Activated CD8-positive, alpha-beta memory T cell treated with anti-CD3 and anti-CD28 coated beads for 1 hour (primary cell): Measurements from ENCODE around the gene MGME1.
"Not testable (repeated sequence)": the region's sequence is repeated elsewhere in the genome, so short reads cannot be mapped to it uniquely, and the experiment has no call there.

Experiments
- DNase-seq, 2 donors: peaks; one replicate each; pipeline ENCODE4 v3.0.0-alpha.2; 2020; ENCODE audit warnings: low read depth in 1 of 2; ENCODE audit errors: extremely low read depth in 1 of 2

The MGME1 gene

DNA sequence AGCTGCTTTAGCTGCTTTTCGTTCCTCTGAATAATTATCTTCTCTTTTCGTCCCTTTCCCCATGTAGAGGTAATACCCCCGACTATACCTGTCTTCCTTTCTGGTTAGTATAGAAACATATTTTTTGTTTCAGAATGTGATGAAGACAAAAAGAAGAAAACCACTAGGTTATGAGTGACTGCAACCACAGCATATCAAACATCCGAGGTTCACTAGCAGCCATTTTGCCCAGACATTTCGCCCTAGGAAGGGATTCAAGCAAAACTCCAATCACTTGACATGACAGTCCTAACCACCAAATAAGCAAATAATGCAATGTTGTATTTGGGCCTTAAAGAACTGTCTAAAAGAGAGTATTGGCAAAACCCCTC, 9.6 kb upstream of the MGME1 start:
- DNase-seq = no peak

DNA sequence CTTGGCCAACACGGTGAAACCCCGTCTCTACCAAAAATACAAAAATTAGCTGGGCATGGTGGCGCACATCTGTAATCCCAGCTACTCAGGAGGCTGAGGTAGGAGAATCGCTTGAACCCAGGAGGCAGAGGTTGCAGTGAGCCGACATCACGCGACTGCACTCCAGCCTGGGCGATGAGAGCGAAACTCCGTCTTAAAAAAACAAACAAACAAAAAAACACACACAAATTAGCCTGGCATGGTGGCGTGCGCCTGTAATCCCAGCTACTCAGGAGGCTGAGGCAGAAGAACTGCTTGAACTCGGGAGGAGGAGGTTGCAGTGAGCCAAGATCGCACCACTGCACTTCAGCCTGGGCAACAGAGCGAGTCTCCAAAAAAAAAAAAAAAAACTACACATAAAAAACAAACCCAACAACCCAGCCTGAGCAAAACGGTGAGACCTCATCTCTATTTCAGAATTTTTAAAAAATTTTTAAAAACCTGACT, 8.4 kb upstream of the MGME1 start:
- not testable (repeated sequence) for DNase-seq

DNA sequence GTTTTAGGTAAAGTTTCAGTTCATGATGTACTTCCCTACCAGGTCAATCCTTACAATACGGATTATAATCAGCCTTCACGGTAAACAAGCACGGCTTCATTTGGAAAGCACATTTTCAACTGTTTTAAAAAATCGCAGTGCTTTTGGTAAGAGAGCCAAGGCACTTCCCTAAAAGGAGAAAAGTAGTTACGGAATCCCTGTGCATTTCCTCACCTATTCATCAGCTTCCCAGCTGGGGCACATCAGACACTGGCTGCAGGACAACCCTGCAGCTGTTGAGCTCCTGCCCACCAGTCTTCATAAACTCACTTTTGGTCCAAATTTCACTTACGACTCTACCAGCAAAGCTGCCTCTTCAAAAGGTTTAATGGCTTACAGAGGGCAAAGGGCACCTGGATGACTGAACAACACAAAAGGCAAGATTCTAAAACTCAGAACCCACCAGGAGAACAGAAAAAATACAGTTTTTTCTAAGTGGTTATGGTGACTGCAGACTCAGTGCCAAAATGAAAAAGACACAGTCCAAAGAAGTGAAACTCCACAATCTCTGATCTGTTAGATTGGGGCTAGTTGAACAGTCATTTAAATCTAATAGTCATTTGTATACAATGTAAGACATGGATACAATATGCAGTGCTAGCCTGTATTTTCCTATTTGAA, 7.8 kb upstream of the MGME1 start:
- DNase-seq = no peak

DNA sequence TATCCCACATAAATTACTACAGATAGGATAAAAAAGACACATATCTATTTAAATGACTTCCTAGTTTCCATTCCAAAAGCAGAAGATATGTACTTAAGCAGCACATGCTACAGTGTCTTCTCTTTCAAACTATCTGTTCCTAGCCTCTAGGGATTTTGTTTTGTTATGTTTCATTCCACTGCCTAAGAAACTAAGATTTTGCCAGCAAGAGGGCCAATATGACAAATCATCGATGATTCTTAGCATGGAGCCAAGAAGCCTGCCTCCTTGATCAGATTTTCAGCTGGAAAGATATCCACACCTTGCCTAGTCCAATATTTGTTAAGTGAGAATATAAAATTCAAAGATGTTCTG, 7.3 kb upstream of the MGME1 start:
- no peak for DNase-seq

DNA sequence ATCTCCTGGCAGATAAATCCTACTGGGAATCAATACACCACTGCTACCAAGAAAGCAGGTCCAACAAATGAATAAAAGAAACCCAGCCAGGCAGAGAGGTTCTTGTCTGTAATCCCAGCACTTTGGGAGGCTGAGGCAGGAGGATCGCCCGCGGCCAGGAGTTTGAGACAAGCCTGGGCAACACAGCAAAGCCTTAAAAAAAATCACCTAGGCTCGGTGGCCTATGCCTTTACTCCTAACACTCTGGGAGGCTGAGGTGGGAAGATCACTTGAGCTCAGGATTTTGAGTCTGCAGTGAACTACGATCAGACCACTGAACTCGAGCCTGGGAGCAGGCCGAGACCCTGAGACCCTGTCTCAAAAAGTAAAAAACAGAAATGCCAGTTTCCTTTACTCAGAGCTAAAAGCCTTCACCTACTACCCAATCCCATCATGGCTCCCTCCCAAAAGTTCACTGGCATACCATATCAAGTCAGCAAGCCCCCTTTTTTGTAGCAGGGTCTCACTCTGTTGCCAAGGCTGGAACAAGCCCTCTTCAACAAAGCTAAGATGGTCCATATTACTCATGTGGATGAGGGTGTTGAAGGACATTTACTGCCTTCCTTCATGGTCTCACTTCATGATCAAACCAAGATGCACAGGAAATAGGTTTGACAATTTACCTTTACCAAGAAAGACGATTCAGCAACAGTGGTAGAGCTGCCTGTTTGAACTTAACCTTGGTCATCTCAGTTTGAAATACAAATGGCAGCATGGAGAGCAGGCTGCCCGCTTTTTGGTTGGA, 5.5 kb upstream of the MGME1 start:
- DNase-seq = no peak

DNA sequence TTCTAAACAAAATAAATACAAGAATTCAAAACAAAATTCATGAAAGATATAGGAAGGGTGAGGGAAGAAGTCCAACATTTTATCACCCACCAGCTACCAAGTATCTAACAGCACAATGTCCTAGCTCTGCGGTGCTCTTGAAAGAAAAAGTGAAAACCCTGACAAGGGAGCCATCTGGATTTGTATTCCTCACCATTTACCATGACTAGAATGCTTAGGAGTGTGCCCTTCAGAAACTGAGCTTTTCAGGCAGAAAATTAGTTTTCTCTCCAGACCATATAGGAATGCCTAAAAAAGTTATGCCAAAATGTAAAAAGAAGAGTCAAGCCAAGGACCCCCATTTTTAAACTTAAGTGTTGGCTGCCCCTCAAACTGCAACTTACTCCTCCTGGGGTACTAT, 4.7 kb upstream of the MGME1 start:
- DNase-seq = no peak

DNA sequence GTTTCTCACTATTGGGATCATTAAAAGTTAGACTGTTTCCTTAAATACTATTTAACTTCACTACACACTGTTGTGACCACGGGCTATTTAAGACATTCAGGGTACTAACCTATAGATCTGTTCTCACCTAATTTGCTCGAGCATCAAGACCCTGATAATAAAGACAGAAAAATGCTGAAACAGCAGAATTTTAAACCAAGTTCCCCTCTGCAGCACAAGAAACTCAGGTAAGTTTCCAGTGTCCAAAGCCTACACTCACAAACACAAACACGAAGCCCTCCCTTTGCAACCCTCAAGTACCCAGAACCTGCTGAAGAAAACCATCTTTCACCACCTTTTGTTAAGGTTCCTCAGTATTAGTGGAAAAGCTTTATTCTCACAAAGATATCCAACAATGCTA, 4.2 kb upstream of the MGME1 start:
- no peak for DNase-seq

DNA sequence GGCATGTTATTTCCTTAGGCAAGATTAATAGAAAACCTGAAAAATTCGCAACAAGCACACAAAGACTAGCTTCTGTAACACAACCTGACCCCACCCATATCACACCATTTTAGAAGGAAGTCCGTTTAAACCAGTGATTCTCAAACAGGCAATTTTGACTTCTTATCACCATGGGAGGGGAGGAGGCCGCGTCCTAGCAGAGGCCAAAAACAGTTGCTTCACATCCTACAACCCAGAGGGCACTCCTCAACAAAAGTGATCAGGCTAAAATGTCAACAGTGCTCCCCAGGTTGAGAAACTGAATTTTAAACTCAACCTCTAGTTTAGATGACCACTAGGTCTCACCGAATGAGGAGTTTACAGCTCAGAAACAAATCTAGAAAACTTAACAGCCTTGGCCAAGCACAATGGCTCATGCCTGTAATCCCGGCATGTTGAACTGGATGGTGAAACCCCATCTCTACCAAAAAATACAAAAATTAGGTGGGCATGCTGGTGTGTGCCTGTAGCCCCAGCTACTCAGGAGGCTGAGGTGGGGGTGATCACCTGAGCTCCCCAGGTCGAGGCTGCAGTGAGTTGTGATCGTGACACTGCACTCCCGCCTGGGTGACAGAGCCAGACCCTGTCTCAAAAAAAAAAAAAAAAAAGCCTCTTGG, 3.6 kb upstream of the MGME1 start:
- DNase-seq = no peak

DNA sequence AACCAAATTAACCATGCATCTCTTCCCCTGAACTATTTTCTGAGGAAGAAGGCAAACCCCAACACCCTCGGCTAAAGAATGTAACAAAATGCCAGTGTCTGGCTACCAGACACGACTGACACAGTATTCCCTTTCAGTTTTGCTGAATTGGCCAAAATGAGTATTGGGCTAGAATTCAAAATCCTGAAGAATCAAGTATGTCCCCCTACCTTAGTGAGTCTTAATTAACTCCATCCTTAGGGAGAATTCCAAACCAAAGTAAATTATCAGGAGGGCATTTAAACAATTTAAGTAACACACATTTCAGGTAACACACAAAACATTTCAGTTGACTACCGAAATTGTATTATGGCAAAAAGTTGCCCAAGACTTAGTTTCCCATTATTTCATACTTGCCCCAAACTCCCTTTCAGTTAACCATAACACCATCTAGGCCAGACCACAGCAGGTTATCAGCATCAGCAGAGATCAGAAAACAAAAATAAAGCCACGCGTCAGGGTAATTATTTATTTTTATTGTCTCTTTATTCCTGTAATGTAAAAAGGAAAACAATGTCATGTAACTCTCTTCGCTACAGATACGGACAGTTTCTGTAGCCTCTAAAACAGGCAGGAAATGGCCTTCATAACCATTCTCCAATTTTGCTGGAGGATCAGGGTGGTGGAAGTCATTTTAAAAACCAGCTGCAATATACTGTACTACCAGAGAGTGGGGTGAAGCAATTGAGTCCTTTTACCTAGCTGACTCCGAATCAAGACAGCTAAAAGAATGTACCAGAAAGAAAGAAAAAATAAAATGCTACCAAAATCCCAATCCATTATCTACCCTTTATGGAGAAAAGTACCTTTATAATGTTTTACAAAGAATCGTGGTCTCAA, 2.1 kb upstream of the MGME1 start:
- DNase-seq = no peak

DNA sequence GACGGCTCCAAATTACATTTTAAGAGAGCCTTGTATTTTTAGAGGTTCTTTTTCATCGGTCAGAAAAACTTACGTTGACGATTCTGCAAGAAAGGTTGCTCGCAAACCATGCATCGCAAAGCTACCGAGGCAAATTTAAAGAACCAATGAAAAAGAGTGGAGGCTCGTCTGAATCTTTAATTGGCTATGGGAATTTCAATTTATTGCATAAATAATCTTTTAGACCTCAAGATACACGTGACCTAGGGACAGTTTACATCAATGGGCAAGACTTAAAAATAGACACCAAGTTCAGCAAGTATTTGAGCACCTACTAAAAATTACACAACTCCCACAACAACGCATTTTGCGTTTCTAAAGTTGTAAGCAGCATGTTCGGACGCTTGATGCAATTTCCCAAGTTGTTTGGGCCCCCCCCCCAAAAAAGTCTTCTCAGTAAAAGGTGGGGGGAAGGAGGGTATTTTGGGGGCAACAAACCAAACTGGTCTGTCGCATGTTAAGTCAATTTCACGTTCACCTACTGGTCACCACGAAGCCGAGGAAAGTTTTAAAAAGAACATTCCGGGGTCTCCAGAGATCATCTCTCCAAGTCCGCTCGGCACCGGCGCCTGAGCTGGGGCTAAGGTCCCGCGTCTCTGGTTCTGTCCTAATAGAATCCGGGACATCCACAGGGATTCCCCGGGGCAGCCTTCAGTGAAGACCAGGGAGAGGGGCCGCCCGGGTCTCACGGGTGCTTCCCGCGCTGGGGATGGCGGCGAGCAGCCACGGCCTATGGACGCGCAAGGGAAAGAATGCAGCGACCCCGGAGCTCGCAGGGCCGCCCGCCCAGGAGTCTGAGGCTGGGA, 1.1 kb upstream of the MGME1 start:
- DNase-seq = peak in 1 of 2 donors; percentile 13

DNA sequence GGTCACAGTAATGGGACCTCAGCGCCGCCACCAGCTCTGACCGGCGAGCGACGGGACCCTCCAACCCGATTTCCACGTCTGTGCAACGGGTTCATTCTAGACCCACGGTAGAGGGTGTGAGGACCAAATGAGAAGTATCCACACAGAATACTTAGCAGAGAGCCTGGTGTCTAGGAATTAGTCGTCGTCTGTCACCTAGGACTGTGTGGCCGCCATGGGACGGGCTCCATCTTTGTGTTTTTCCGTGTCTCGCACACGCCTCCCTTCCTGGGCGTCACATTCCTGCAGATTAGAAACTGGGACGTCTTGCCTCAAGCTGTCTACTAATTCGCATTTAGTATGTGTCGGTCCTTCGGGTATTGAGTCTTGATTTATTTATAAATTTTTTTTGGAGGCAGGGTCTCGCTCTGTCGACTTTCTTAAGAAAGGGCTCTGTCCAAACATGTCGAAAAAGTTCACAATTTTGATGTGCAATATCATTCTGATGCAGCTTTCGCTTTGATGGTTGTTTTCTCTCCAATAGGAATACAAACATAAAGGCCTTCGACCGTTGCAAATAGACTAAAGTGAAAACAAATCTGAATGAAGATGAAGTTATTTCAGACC, 563 bp downstream of the MGME1 start:
- no peak for DNase-seq

DNA sequence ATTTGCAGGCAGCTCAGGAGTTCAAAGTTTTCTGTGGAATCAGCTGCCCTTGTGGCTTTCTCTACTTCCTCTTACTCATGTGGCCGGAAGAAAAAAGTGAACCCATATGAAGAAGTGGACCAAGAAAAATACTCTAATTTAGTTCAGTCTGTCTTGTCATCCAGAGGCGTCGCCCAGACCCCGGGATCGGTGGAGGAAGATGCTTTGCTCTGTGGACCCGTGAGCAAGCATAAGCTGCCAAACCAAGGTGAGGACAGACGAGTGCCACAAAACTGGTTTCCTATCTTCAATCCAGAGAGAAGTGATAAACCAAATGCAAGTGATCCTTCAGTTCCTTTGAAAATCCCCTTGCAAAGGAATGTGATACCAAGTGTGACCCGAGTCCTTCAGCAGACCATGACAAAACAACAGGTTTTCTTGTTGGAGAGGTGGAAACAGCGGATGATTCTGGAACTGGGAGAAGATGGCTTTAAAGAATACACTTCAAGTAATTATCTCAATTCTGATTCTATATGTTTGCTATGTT, 1.1 kb downstream of the MGME1 start:
- DNase-seq = no peak

DNA sequence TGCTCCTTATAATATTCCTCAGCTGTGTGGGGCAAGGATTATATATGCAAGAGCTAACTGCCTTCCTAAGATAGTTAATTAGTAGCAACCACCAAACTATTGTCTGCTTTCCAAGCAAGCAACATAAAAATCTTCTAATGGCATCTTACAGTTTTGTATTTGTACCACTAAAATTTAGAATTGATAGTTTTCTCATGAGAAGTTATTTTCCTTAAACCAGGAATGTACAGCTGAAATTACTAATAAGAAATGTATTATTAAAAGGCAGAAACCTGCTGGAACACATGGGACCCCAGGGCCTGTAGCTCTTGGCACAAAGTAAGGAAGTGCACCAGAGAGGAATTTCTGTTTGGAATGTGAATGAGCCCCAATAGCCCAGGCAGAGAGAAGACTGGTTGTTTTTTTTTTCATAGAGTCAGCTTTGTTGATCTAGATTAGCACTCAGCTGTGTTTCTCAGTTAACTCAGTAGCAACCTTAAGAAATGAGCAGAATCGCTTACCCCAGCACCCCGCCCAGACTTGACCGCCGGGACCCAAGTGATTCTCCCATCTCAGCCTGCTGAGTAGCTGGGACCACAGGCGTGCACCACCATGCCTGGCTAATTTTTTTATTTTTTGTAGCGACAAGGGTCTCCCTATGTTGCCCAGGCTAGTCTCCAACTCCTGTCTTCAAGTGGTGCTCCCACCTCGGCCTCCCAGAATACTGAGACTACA, 2.6 kb downstream of the MGME1 start:
- no peak for DNase-seq

DNA sequence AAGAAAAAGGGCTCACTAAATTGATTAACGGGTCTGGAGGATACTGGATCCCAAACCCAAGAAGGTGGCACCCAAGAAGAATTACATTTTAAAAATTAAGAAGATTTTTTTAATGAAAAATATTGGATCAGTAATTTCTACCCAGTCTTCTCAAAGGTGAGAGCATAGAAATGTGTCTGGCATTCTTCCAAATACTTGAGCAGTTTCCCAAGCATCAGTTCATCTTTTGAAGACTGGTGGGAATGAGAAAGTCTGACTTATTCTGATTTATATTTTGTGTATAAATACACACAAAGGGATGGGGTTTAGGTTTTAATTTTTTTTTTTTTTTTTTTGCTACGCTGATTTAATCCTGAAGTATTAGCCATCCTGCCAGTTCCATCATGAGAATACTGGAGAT, 3.3 kb downstream of the MGME1 start:
- DNase-seq = no peak

DNA sequence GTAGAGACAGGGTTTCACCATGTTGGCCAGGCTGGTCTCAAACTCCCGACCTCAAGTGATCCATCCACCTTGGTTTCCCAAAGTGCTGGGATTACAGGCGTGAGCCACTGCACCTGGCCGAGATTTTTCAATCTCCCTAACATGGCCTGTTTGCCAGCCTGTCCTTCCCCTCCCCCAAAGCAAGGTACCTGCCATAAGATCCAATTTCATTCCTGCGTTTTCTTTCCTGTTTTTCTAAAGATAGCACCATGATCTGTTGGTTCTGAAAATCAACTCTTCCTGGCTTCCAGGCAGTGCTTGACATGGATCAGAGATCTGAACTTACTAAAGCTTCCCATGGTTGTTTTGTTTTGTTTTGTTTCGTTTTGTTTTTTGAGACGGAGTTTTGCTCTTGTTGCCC, 7.5 kb downstream of the MGME1 start:
- no peak for DNase-seq

DNA sequence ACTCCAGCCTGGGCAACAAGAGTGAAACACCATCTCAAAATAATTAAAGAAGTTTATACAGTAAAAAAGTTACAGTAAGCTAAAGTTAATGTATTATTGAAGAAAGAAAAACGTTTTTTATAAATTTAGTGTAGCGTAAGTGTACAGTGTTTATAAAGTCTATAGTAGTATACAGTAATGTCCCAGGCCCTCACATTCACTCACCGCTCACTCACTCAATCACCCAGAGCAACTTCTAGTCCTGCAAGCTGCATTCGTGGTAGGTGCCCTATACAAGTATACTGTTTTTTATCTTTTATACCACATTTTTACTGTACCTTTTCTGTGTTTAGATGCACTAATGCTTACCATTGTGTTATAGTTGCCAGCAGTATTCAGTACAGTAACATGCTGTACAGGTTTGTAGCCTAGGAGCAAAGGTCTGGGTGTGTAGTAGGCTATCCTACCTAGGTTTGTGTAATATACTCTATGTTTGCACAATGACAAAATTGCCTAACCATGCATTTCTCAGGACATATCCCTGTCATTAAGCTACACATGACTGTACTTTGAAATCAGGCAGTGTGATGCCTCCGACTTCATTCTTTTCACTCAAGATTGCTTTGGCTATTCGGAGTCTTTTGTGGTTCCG, 16.7 kb downstream of the MGME1 start:
- no peak for DNase-seq

DNA sequence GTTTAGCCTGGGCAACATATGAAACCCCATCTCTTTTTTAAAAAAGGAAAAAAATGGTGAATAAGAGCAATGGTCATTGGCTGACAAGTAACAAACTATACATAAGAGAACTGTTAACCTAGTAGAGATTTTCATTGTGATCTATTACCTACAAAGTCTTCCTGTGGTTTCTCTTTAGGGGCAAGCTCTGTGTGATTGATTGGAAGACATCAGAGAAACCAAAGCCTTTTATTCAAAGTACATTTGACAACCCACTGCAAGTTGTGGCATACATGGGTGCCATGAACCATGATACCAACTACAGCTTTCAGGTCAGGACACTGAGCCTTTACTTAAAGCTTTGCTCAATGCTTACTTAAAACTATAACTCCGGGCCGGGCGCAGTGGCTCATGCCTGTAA, 19.2 kb downstream of the MGME1 start:
- no peak for DNase-seq

DNA sequence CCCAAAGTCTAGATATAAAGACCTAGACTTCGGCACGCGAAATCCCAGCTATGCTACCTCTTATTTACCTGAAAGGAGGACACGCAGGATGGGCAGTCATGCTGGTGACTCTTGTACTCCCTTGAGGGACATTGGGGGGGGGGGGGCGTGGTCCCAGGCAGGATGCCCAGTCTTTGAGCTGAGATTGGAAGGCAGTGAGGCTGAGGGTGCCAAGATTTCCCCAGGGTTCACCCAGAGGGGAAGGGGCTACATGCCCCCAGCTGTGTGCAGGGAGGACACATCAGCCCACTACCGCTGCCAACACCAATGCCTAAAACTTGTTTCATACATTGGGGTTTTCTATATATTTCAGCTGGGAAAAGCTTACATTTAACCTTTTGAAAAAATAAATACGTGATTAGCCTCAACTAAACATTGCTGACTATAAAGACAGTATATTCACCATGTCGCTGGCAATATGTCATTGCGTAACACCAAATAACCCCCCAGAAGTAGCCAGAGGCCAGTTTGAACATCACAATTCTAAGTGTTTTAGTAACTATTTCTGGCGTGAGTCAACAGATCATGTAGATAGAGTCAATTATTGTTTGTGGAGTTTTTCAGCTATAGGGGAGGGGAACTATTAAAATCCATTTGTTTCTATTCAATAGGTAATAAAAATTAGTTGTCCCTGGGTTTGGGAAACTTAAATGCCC, 21.6 kb downstream of the MGME1 start:
- no peak for DNase-seq
